ENCODE data around the gene FAM131B. TPM values are rescaled to one million over a fixed set of nuclear protein-coding genes. Genes with fewer than 3 reads are reported as not detected.
A peak's percentile ranks its signal among the peaks of the same experiment; 100 is the strongest.

Gene FAM131B
- total and polyA plus RNA-seq, 2 of the 8 experiments (the other 6 are each of a cell fraction or from before 2014, with no cell fraction given) = 23.1 to 38.2 TPM

DNA sequence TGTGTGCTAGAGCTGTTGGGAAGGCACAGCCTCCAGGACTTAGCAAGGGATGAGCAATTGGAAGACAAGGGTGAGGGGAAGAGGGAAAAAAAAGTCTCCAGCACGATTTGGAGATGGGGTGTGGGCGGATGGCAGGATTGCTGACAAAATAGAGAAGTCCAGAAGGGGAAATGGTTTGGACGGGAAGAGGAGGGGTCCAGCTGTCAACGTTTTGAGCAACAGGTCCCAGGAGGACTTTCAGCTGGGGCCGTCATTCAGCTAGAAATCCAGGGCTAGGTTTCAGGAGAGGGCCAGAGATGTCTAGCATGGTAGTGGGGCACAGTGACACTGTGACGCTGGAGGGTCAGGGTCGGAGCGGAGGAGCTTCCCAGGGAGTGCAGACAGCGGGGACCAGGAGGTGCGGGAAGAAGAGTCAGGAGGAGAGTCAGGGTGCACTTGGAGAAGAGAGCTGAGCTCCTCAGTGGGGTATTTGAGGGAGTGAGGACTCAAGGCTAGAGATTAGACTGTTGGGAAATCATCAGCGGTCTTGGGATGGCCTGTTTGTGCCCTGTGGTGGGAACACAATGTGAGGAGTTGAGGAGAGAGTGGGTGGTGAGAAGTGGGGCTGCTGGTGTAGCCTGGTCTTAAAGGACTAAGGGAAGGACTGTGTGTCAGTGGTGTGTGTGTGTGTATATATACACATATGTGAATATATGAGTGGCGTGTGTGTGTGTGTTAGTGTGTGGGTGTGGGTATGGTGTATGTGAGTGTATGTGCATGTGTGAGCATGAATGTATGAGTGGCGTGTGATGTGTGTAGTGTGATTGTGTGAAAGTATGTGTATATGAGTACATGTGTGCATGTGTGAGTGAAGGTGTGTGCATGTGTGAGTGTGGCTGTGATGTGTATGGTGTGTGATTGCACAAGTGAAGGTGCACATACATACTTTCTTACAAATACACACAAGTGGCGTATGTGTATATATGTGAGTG, 22.4 kb upstream of the FAM131B start:
- Histone ChIP-seq H2BK120ac (replicated peaks; ENCODE audit: low read depth, low read length) (no peak overlapping the region), H3K9ac (replicated peaks in 1 of 4; ENCODE audit: extremely low read depth in 1 of 4, low read depth in 3 of 4, low read length in 3 of 4) (no peak overlapping the region; a peak in 1 of 7 replicates)

More for the DNA sequence above, 22.4 kb upstream of the FAM131B start:
- CTCF ChIA-PET (ENCODE audit: partially characterized antibody) = interaction anchor here (0.7 to 17.5 kb wide), 17 partner anchors 12 to 122 kb away, joined by 3 to 359 read pairs (median 5); partner anchors contain the start of genes EPHA1 and GSTK1
- 89 to 100% methylated on average over 2 to 14 of the region's 14 CpGs for WGBS, 2 experiments (ENCODE audit: extremely low coverage in 1 of 2, insufficient coverage in 1 of 2, insufficient read length in 1 of 2, insufficient replicate concordance in 2 of 2, low coverage in 1 of 2, low lambda C conversion rate in 2 of 2, missing lambda C conversion rate in 1 of 2)
- H3K14ac ChIP-seq (ENCODE audit: insufficient read length) = no peak overlapping the region
- H2AFZ ChIP-seq (ENCODE audit: low read length) = no peak overlapping the region
- H3K27me3 ChIP-seq (replicated peaks in 1 of 4; ENCODE audit: control insufficient read depth in 3 of 4, extremely low read depth in 1 of 4, insufficient read depth in 3 of 4, low read length in 3 of 4) = no peaks in the 10 kb centered on the region
- no peak overlapping the region for H4K91ac ChIP-seq (replicated peaks; ENCODE audit: insufficient read length, low read length)
- H2AK5ac ChIP-seq (ENCODE audit: low read depth, low read length) = peak overlapping the region; percentile 98; the same call in 1 of the 2 replicates
- DNase-seq (ENCODE audit: low read depth in 1 of 2, low spot score in 2 of 2) (no peak), FAIRE-seq (no peak)
- TF ChIP-seq NANOG (IDR thresholded peaks at IDR 0.05; ENCODE audit: insufficient read depth, low read depth, low read length, poor library complexity, severe bottlenecking) = no peak
- peak; percentile 81; the same call in 1 of the 2 replicates for TF ChIP-seq POLR2AphosphoS5 (IDR thresholded peaks at IDR 0.05; ENCODE audit: low read depth, low read length)
- TF ChIP-seq POLR2A (IDR thresholded peaks at IDR 0.05; ENCODE audit: control extremely low read depth in 1 of 2, low read depth in 2 of 2, low read length in 2 of 2) = peak in 1 of 2 experiments; percentile 16; a peak in 1 of 3 replicates
- POLR2A ChIA-PET (ENCODE audit: partially characterized antibody) = interaction anchor here (0.8 to 19.0 kb wide), 12 partner anchors 15 to 69 kb away, joined by 3 to 518 read pairs (median 4); partner anchors contain the start of genes CLCN1, EPHA1 and FAM131B
- peaks cover 2 to 18% (median 4%) of the 10 kb centered on the region in 4 experiments; a peak in 6 of 7 replicates for H3K4me1 ChIP-seq (replicated peaks in 1 of 4; ENCODE audit: control insufficient read depth in 3 of 4, insufficient read depth in 4 of 4, low read length in 3 of 4)
- H3K4me3 ChIP-seq (ENCODE audit: extremely low read depth in 1 of 4, insufficient read depth in 2 of 4, low read depth in 3 of 4, low read length in 4 of 4) = no peak overlapping the region
- H2BK20ac ChIP-seq (ENCODE audit: low read length) = no peak overlapping the region
- H4K8ac ChIP-seq (ENCODE audit: extremely low read depth, insufficient read depth, low read length) = no peak overlapping the region
- peak overlapping the region; percentile 44; the same call in 1 of the 2 replicates for H2BK5ac ChIP-seq (ENCODE audit: low read depth, low read length)
- no peak overlapping the region for H3K23ac ChIP-seq (ENCODE audit: insufficient read length)
- peak overlapping the region; percentile 47; the same call in 1 of the 2 replicates for H3K27ac ChIP-seq (ENCODE audit: low read depth, low read length)
- H3K79me2 ChIP-seq (ENCODE audit: control insufficient read depth in 1 of 2, insufficient read depth in 2 of 2, low read length in 2 of 2) = peaks cover 3 to 49% of the 10 kb centered on the region in 2 experiments; a peak in 3 of 4 replicates
- H4K5ac ChIP-seq (ENCODE audit: insufficient read length, low read depth, low read length) = no peak overlapping the region
- H3K18ac ChIP-seq (ENCODE audit: extremely low read depth, low read length) = no peak overlapping the region
- no peak overlapping the region for H3K4ac ChIP-seq (replicated peaks; ENCODE audit: insufficient read length, low read depth, low read length)
- peak overlapping the region in 1 of 2 experiments; percentile 25; a peak in 1 of 4 replicates for H3K4me2 ChIP-seq (ENCODE audit: insufficient read depth in 1 of 2, low read depth in 2 of 2, low read length in 2 of 2)
- 0 out of 2 replicates have a peak overlapping the region, but pooled peaks have one; percentile 72 for H2BK15ac ChIP-seq (ENCODE audit: low read length)
- no peaks in the 10 kb centered on the region for H3K9me3 ChIP-seq (ENCODE audit: insufficient read depth in 2 of 2, low read depth in 1 of 2, low read length in 1 of 2)
- peaks cover 8% of the 10 kb centered on the region; the same call in 1 of the 2 replicates for H3K23me2 ChIP-seq (ENCODE audit: low read depth, low read length)
- peaks cover 35 to 50% of the 10 kb centered on the region in 2 experiments for H4K20me1 ChIP-seq (replicated peaks in 1 of 2; ENCODE audit: control insufficient read depth in 1 of 2, insufficient read depth in 2 of 2, low read length in 2 of 2)
- H2BK12ac ChIP-seq (ENCODE audit: low read depth, low read length) = 0 out of 2 replicates have a peak overlapping the region, but pooled peaks have one; percentile 39
- peaks cover 20 to 53% (median 27%) of the 10 kb centered on the region in 4 experiments for H3K36me3 ChIP-seq (ENCODE audit: control insufficient read depth in 2 of 4, insufficient read depth in 4 of 4, low read length in 3 of 4)
- H3K79me1 ChIP-seq (ENCODE audit: low read depth, low read length) = peaks cover 30% of the 10 kb centered on the region
- H3K56ac ChIP-seq (replicated peaks; ENCODE audit: insufficient read length, low read depth, low read length) = no peak overlapping the region
